Measurements from ENCODE around the gene C10orf62. TPM values are rescaled to one million over a fixed set of nuclear protein-coding genes. Genes with fewer than 3 reads are reported as not detected.

Gene C10orf62
- total and polyA plus RNA-seq, 8 donors, result not detected

DNA sequence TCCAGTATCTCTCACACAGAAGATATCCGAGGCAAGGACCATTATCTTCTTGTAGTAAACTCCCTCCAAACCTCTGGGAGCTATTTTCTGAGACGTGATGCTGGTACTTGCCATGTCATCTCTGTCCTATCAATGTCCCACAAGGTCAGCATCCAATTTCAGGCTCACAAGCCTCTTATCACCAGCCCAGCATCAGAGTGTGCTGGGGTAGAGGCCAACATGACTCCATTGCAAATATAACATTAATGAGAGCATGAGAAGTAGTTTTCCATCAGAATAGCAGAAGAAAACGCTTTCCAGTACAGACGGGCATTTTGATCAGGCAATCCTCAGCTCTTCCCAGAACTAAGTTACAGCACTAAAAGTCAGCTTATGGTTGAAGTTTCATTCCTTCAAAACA lies 38.2 kb downstream of the C10orf62 start:
- Histone ChIP-seq H3K27ac (peak overlapping the region in 2 of 5 donors; percentile 32 to 36), H3K4me1 (peaks cover 6 to 8% (median 6%) of the 10 kb centered on the region in 4 donors), H3K9me3 (no peaks in the 10 kb centered on the region), H3K27me3 (no peaks in the 10 kb centered on the region), H3K36me3 (no peaks in the 10 kb centered on the region), H3K4me3 (no peak overlapping the region)
- no peak for DNase-seq
- 47 to 63% (median 61%) methylated on average over 4 of the region's 4 CpGs for WGBS, 5 donors
- intact Hi-C loops (cut with DNase I; ENCODE audit: low total_unique reads), result no loop called here
- TF ChIP-seq, protein P1, sequence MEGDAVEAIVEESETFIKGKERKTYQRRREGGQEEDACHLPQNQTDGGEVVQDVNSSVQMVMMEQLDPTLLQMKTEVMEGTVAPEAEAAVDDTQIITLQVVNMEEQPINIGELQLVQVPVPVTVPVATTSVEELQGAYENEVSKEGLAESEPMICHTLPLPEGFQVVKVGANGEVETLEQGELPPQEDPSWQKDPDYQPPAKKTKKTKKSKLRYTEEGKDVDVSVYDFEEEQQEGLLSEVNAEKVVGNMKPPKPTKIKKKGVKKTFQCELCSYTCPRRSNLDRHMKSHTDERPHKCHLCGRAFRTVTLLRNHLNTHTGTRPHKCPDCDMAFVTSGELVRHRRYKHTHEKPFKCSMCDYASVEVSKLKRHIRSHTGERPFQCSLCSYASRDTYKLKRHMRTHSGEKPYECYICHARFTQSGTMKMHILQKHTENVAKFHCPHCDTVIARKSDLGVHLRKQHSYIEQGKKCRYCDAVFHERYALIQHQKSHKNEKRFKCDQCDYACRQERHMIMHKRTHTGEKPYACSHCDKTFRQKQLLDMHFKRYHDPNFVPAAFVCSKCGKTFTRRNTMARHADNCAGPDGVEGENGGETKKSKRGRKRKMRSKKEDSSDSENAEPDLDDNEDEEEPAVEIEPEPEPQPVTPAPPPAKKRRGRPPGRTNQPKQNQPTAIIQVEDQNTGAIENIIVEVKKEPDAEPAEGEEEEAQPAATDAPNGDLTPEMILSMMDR (IDR thresholded peaks at IDR 0.05), result no peak
- TF ChIP-seq POLR2AphosphoS5 (IDR thresholded peaks at IDR 0.05) (no peak), EP300 (IDR thresholded peaks at IDR 0.05) (no peak)

DNA sequence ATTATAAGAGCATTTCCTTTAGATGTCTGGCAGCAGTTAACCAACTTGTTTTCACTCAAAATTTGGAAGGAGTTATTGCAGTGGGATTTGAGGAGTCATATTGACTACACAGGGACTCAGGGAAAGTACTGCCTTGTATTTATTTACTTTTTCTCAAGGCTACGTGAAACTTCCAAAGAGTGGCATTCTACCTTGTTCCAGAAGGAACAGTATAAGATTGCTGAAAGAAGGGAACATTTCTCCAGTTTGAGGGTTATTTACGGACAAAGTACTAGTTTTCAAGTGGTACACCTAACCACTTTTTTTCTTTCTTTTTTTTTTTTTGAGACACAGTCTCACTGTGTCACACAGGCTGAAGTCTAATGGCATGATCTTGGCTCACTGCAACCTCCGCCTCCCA lies 38.7 kb downstream of the C10orf62 start:
- Histone ChIP-seq H3K27ac (peak overlapping the region in 2 of 5 donors; percentile 32 to 36), H3K4me1 (peaks cover 6 to 10% (median 9%) of the 10 kb centered on the region in 4 donors), H3K4me3 (no peak overlapping the region), H3K36me3 (no peaks in the 10 kb centered on the region), H3K27me3 (no peaks in the 10 kb centered on the region), H3K9me3 (no peaks in the 10 kb centered on the region)
- 55 to 72% (median 65%) methylated on average over 3 of the region's 3 CpGs for WGBS, 5 donors
- intact Hi-C loops (cut with DNase I; ENCODE audit: low total_unique reads), result no loop called here
- no peak for DNase-seq
- TF ChIP-seq POLR2AphosphoS5 (IDR thresholded peaks at IDR 0.05) (no peak), POLR2A (IDR thresholded peaks at IDR 0.05) (no peak), EP300 (IDR thresholded peaks at IDR 0.05) (no peak)
- TF ChIP-seq, protein P1 (IDR thresholded peaks at IDR 0.05), result no peak

DNA sequence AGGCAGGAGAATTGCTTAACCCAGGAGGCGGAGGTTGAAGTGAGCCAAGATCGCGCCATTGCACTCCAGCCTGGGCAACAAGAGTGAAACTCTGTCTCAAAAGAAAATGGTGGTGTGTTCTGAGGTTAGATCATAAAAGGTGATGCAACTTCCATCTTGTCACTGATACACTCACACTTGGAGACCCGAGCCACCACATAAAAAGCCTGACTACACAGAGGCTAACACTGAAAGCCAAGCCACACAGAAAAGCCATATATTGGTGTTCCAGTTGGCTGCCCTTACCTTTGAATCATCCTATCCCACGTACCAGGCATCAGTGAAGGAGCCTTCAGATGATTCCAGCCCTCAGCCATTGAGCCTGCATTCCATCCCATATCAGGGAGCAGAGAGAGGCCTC lies 39.8 kb downstream of the C10orf62 start:
- H3K4me1 ChIP-seq, result peaks cover 6 to 16% (median 14%) of the 10 kb centered on the region in 4 donors
- H3K9me3 ChIP-seq, result no peaks in the 10 kb centered on the region
- no peak overlapping the region for H3K27ac ChIP-seq
- no peaks in the 10 kb centered on the region for H3K27me3 ChIP-seq
- TF ChIP-seq POLR2A (IDR thresholded peaks at IDR 0.05) (no peak), EP300 (IDR thresholded peaks at IDR 0.05) (no peak), POLR2AphosphoS5 (IDR thresholded peaks at IDR 0.05) (no peak)
- TF ChIP-seq, protein P1 (IDR thresholded peaks at IDR 0.05), result no peak
- H3K4me3 ChIP-seq, result no peak overlapping the region
- intact Hi-C loops (cut with DNase I; ENCODE audit: low total_unique reads), result no loop called here
- WGBS, 5 donors, result 90 to 97% (median 94%) methylated on average over 5 of the region's 5 CpGs
- DNase-seq, result no peak
- H3K36me3 ChIP-seq, result no peaks in the 10 kb centered on the region

DNA sequence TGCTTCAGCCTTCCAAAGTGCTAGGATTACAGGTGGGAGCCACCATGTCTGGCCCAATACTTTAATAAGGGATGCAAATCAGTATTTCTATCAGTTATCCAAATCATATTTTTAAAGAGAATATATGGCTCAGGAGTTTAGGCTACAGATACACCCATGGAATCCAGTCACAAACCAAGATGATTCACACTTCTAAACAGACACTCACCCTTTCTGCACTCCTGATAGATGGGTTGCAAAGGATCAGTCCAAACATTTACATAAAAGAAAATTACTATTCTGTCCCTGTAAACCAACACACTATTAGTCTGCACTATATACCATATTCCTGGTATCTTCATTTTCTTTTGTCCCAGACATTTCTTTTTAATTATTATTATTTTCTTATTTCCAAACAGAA lies 41.6 kb downstream of the C10orf62 start:
- intact Hi-C loops (cut with DNase I; ENCODE audit: low total_unique reads), result no loop called here
- no peaks in the 10 kb centered on the region for H3K36me3 ChIP-seq
- H3K27me3 ChIP-seq, result no peaks in the 10 kb centered on the region

More for the DNA sequence above, 41.6 kb downstream of the C10orf62 start:
- TF ChIP-seq POLR2AphosphoS5 (IDR thresholded peaks at IDR 0.05), result no peak
- TF ChIP-seq, protein P1 (IDR thresholded peaks at IDR 0.05), result no peak
- no peak for TF ChIP-seq EP300 (IDR thresholded peaks at IDR 0.05)
- no peak for TF ChIP-seq POLR2A (IDR thresholded peaks at IDR 0.05)
- H3K27ac ChIP-seq, result no peak overlapping the region
- no peak for DNase-seq
- peaks cover 6 to 16% (median 14%) of the 10 kb centered on the region in 4 donors for H3K4me1 ChIP-seq
- no peak overlapping the region for H3K4me3 ChIP-seq
- H3K9me3 ChIP-seq, result no peaks in the 10 kb centered on the region

All from stomach (tissue), 9 donors.